Ishikawa (cell line): Measurements from ENCODE around the gene CEP57L1.

Experiments
- CEBPB ChIP-seq: IDR thresholded peaks from 2 replicates; pipeline ENCODE4 v1.6.1; 2012
- CREB1 ChIP-seq: IDR thresholded peaks from 2 replicates; pipeline ENCODE4 v1.6.1; 2012; ENCODE audit warnings: low read depth
- EGR1 ChIP-seq: IDR thresholded peaks from 2 replicates; pipeline ENCODE4 v1.6.1; 2012
- EP300 ChIP-seq: IDR thresholded peaks from 2 replicates; pipeline ENCODE4 v1.6.1; 2012; ENCODE audit warnings: borderline replicate concordance
- MAX ChIP-seq: IDR thresholded peaks from 2 replicates; pipeline ENCODE4 v1.6.1; 2012
- NFIC ChIP-seq: IDR thresholded peaks from 2 replicates; pipeline ENCODE4 v1.6.1; 2012
- RAD21 ChIP-seq: IDR thresholded peaks from 2 replicates; pipeline ENCODE4 v1.6.1; 2012; ENCODE audit warnings: low read depth
- REST ChIP-seq: IDR thresholded peaks from 2 replicates; pipeline ENCODE4 v1.6.1; 2012; ENCODE audit warnings: low read depth, mild to moderate bottlenecking
- TAF1 ChIP-seq: IDR thresholded peaks from 2 replicates; pipeline ENCODE4 v1.6.1; 2012; ENCODE audit warnings: low read depth, mild to moderate bottlenecking
- TCF12 ChIP-seq: IDR thresholded peaks from 2 replicates; pipeline ENCODE4 v1.6.1; 2012; ENCODE audit warnings: low read depth
- USF1 ChIP-seq: IDR thresholded peaks from 2 replicates; pipeline ENCODE4 v1.6.1; 2012
- YY1 ChIP-seq: IDR thresholded peaks from 2 replicates; pipeline ENCODE4 v1.6.1; 2012; ENCODE audit warnings: low read depth

GRCh38 chr6:109184638-109185037, 89.3 kb downstream of the CEP57L1 start:
- TF ChIP-seq CREB1 (no peak), EP300 (no peak), TCF12 (no peak), REST (no peak), NFIC (no peak), TAF1 (no peak), RAD21 (no peak), MAX (no peak), USF1 (no peak), CEBPB (no peak), EGR1 (no peak), YY1 (no peak)
